ENCODE results near the gene SEMA4A. TPM values are rescaled to one million over a fixed set of nuclear protein-coding genes. Genes with fewer than 3 reads are reported as not detected.
"Not testable (repeated sequence)": the region's sequence is repeated elsewhere in the genome, so short reads cannot be mapped to it uniquely, and the experiment has no call there.

SEMA4A gene
- total RNA-seq, 3 donors from 2014 or later, result 1.4 to 21.5 (median 9.2) TPM

DNA sequence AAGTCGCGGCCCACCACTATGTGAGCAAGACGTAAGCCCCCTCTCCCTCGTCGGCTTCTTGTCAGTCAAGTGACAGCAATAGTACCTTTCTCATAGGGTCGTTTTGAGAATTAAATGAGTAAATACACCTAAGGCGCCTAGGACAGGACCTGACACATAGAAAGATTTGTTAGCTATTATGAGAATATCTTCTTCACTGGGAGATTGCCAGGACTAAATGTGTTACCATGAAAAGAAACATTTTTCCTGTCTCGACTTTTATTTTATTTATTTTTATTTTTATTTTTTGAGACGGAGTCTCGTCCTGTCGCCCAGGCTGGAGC, 60.2 kb downstream of the SEMA4A start:
- intact Hi-C loops (cut with DNase I; ENCODE audit: low total_unique reads), result no loop called here
- Histone ChIP-seq H3K36me3 (no peaks in the 10 kb centered on the region), H3K4me1 (peaks cover 3 to 12% of the 10 kb centered on the region in 2 donors), H3K27me3 (no peaks in the 10 kb centered on the region), H3K27ac (peak overlapping the region; percentile 90 to 96), H3K4me3 (peak overlapping the region; percentile 59 to 76 (median 62)), H3K9me3 (no peaks in the 10 kb centered on the region)
- no peak for DNase-seq (ENCODE audit: low spot score in 2 of 2)
- TF ChIP-seq POLR2AphosphoS5 (IDR thresholded peaks at IDR 0.05), result no peak
- TF ChIP-seq, protein P1, sequence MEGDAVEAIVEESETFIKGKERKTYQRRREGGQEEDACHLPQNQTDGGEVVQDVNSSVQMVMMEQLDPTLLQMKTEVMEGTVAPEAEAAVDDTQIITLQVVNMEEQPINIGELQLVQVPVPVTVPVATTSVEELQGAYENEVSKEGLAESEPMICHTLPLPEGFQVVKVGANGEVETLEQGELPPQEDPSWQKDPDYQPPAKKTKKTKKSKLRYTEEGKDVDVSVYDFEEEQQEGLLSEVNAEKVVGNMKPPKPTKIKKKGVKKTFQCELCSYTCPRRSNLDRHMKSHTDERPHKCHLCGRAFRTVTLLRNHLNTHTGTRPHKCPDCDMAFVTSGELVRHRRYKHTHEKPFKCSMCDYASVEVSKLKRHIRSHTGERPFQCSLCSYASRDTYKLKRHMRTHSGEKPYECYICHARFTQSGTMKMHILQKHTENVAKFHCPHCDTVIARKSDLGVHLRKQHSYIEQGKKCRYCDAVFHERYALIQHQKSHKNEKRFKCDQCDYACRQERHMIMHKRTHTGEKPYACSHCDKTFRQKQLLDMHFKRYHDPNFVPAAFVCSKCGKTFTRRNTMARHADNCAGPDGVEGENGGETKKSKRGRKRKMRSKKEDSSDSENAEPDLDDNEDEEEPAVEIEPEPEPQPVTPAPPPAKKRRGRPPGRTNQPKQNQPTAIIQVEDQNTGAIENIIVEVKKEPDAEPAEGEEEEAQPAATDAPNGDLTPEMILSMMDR (IDR thresholded peaks at IDR 0.05), result no peak

DNA sequence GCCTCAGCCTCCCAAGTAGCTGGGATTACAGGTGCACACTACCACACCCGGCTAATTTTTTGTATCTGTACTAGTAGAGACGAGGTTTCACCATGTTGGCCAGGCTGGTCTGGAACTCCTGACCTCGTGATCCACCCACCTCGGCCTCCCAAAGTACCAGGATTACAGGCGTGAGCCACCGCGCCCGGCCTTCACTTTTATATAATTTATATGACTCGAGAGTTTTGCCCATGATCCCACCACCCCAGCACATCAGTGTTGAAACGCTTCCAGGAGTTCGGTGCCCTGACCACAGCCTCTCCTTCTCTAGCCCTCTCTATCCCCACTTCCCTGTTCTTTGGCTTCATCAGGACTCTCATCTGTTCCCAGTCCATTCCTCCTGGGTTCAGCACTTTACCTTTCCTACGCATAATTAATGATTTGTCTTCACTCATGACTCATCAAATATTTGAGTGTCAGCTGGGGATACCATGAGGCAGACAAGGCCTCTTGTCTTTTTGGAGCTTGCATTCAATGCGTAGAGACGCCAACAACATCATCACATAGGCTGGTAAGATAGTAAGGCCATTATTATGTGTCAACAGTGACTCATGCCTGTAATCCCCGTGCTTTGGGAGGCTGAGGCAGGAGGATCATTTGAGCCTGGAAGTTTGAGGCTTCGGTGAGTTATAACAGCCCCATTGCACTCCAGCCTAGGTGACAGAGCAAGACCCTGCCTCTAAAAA, 60.8 kb downstream of the SEMA4A start:
- Histone ChIP-seq H3K4me1 (peaks cover 3 to 12% of the 10 kb centered on the region in 2 donors), H3K4me3 (peak overlapping the region; percentile 59 to 76 (median 62)), H3K36me3 (no peaks in the 10 kb centered on the region), H3K9me3 (no peaks in the 10 kb centered on the region), H3K27me3 (no peaks in the 10 kb centered on the region), H3K27ac (peak overlapping the region in 1 of 2 donors; percentile 90)
- TF ChIP-seq, protein P1 (IDR thresholded peaks at IDR 0.05), result no peak
- TF ChIP-seq POLR2A (IDR thresholded peaks at IDR 0.05) (no peak), POLR2AphosphoS5 (IDR thresholded peaks at IDR 0.05) (no peak)
- intact Hi-C loops (cut with DNase I; ENCODE audit: low total_unique reads), result no loop called here
- DNase-seq (ENCODE audit: low spot score in 2 of 2), result no peak

DNA sequence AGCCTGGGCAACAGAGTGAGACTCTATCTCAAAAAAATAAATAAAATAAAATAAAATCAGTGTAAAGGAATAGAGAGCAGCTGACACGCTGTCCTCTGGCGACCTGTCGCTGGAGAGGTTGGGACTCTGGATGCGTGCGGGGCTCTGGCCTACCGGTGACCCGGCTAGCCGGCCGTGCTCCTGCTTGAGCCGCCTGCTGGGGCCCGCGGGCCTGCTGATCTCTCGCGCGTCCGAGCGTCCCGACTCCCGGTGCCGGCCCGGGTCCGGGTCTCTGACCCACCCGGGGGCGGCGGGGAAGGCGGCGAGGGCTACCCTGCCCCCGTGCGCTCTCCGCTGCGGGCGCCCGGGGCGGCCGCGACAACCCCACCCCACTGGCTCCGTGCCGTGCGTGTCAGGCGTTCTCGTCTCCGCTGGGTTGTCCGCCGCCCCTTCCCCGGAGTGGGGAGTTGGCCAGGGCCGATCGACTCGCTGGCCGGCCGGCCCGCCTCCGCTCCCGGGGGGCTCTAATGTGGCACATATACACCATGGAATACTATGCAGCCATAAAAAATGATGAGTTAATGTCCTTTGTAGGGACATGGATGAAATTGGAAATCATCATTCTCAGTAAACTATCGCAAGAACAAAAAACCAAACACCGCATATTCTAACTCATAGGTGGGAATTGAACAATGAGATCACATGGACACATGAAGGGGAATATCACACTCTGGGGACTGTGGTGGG, 63.1 kb downstream of the SEMA4A start:
- H3K27ac ChIP-seq; H3K36me3 ChIP-seq; H3K27me3 ChIP-seq; DNase-seq (ENCODE audit: low spot score in 2 of 2); H3K9me3 ChIP-seq; H3K4me3 ChIP-seq: not testable (repeated sequence)
- H3K4me1 ChIP-seq, result peaks cover 3 to 12% of the 10 kb centered on the region in 2 donors
- intact Hi-C loops (cut with DNase I; ENCODE audit: low total_unique reads), result loop anchor here (5.0 kb wide), 1 partner anchor 249 kb away; no protein-coding TSS in a partner anchor

DNA sequence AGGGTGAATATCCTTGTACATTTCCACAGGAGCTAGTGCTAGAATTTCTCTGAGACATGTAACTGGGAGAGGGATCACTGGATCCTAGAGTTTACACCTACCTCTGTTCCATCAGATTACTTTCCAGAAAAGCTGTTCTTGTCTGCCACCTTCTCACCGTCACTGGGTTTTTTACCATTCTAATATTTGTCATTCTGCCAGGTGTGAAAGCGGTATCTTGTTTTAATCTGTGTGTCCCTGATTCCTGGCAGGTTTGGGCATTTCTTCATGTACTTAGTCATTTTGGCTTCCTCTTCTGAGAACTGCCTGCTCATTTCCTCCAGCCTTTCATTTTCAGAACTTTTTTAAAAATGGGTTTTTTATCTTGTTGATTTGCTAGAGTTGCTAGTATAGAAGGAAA, 64.5 kb downstream of the SEMA4A start:
- Histone ChIP-seq H3K27ac (peak overlapping the region; percentile 8 to 65), H3K36me3 (no peaks in the 10 kb centered on the region), H3K4me1 (peaks cover 3 to 12% of the 10 kb centered on the region in 2 donors), H3K27me3 (no peaks in the 10 kb centered on the region), H3K9me3 (no peaks in the 10 kb centered on the region), H3K4me3 (no peak overlapping the region)
- DNase-seq (ENCODE audit: low spot score in 2 of 2), result no peak
- intact Hi-C loops (cut with DNase I; ENCODE audit: low total_unique reads), result loop anchor here (5.0 kb wide), 1 partner anchor 251 kb away; no protein-coding TSS in a partner anchor
- TF ChIP-seq, protein P1 (IDR thresholded peaks at IDR 0.05), result no peak
- no peak for TF ChIP-seq POLR2AphosphoS5 (IDR thresholded peaks at IDR 0.05)
- no peak for TF ChIP-seq POLR2A (IDR thresholded peaks at IDR 0.05)

DNA sequence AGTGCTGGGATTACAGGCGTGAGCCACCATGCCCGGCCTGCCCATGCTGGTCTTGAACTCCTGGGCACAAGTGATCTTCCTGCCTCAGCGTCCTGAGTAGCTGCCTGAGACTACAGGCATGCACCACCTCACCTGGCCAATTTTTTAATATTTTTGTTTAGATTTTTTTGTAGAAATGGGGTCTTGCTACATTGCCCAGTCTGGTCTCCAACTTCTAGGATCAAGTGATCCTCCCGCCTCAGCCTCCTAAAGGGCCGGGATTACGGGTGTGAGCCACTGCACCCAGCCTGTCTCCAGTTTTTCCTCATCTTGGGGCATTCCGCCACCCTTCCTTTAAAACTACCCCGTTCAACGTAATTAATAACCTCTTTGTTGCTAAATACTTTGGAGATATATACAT, 66.8 kb downstream of the SEMA4A start:
- intact Hi-C loops (cut with DNase I; ENCODE audit: low total_unique reads), result loop anchor here (10.0 kb wide), 1 partner anchor 135 kb away; the partner anchor contains the start of gene MEX3A
- Histone ChIP-seq H3K36me3 (no peaks in the 10 kb centered on the region), H3K27ac (no peak overlapping the region), H3K4me1 (peaks cover 3 to 7% of the 10 kb centered on the region in 2 donors), H3K9me3 (no peaks in the 10 kb centered on the region), H3K4me3 (no peak overlapping the region), H3K27me3 (no peaks in the 10 kb centered on the region)
- TF ChIP-seq POLR2AphosphoS5 (IDR thresholded peaks at IDR 0.05) (no peak), POLR2A (IDR thresholded peaks at IDR 0.05) (no peak)
- TF ChIP-seq, protein P1 (IDR thresholded peaks at IDR 0.05), result no peak
- DNase-seq (ENCODE audit: low spot score in 2 of 2), result no peak
